Calu3 (cell line): ENCODE results near the gene ARHGAP26. TPM values are rescaled to one million over a fixed set of nuclear protein-coding genes. Genes with fewer than 3 reads are reported as not detected.
A peak's percentile ranks its signal among the peaks of the same experiment; 100 is the strongest.

Experiments
- BruUV-seq: library from RNA; stranded (reverse); fragments of 400-500 nt; replicated peaks from 2 replicates; lab custom pipeline; 2021; lab: Mats Ljungman, UMichigan
- CTCF ChIA-PET: fragments of 300-600 bp; sonication (Branson Sonifier 250); formaldehyde crosslinking; loops from one replicate; lab custom pipeline; 2022; ENCODE audit warnings: antibody characterized with exemption; lab: Charles Lee
- DNase-seq: peaks from one replicate; pipeline ENCODE4 v3.0.0; 2022
- H3K27ac Mint-ChIP-seq: one replicate; pipeline ENCODE4 v1.8.0; 2022; ENCODE audit warnings: mixed read lengths; ENCODE audit not compliant: unreplicated experiment
- H3K27me3 Mint-ChIP-seq: one replicate; pipeline ENCODE4 v1.8.0; 2022; ENCODE audit warnings: mixed read lengths; ENCODE audit not compliant: unreplicated experiment
- H3K36me3 Mint-ChIP-seq: one replicate; pipeline ENCODE4 v1.8.0; 2022; ENCODE audit warnings: mild to moderate bottlenecking, moderate library complexity, mixed read lengths; ENCODE audit not compliant: insufficient read depth, unreplicated experiment
- H3K4me1 Mint-ChIP-seq: one replicate; pipeline ENCODE4 v1.8.0; 2022; ENCODE audit warnings: mild to moderate bottlenecking, low read depth, mixed read lengths; ENCODE audit not compliant: unreplicated experiment
- H3K4me3 Mint-ChIP-seq: one replicate; pipeline ENCODE4 v1.8.0; 2022; ENCODE audit warnings: mild to moderate bottlenecking, low read depth, moderate library complexity, mixed read lengths; ENCODE audit not compliant: unreplicated experiment
- H3K9me3 Mint-ChIP-seq: one replicate; pipeline ENCODE4 v1.8.0; 2022; ENCODE audit warnings: low read depth, mixed read lengths; ENCODE audit not compliant: unreplicated experiment
- intact Hi-C: fragments of 100-400 bp; cut with micrococcal nuclease; formaldehyde crosslinking; loops from one replicate; pipeline ENCODE4 v1.10.0; 2022; ENCODE audit not compliant: unreplicated experiment
- total RNA-seq: library from RNA; stranded (reverse); gene quantifications from 2 replicates; pipeline ENCODE4 v1.2.3, GENCODE V29; 2022
- TF ChIP-seq, protein P1 (sequence below): fragments of 200-600 bp; IDR thresholded peaks from one replicate; pipeline ENCODE4 v1.8.0; 2022; ENCODE audit warnings: antibody characterized with exemption; ENCODE audit not compliant: unreplicated experiment

Gene ARHGAP26
- total RNA-seq, 1 experiment from 2014 or later = 118 TPM

DNA sequence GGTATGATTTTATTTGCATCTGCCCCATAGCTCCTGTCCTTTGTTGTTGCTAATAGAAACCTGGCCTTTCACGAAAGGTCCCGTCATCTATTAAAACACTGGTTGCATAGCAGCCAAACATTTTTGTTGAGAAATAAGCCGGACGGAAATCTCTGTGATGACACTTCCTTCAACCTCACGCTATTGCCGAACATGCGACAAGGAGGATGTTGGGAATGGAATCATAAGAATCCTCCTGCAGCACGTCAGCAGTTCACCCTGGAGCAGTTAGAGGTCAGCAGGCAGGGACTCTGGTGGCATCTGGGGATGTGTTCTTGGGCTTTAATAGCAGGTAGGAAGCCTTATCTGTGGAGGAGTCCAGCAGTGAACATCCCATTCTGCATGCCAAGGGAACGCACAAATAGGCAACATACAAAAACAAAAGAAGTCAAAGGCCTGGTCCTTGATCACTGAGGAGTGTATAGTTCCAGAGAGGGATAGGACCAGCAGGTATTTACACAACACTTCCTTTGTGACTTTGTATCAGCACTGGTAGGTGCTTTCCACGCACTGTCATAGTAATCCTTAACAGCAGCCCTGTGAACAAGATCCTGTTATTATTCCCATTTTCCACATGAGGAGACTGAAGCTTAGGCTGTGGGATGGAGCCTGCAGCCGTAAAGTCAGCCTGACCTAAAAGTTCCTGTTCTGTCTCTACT lies 33.4 kb downstream of the ARHGAP26 start:
- Mint-ChIP-seq H3K9me3 (no peaks in the 10 kb centered on the region), H3K27ac (no peak overlapping the region), H3K27me3 (no peaks in the 10 kb centered on the region), H3K36me3 (peaks cover 5% of the 10 kb centered on the region), H3K4me3 (no peak overlapping the region), H3K4me1 (peaks cover 75% of the 10 kb centered on the region)
- intact Hi-C loops = no loop called here
- no peak for DNase-seq
- CTCF ChIA-PET = no interaction called here
- BruUV-seq = no TSS peak
- TF ChIP-seq, protein P1, sequence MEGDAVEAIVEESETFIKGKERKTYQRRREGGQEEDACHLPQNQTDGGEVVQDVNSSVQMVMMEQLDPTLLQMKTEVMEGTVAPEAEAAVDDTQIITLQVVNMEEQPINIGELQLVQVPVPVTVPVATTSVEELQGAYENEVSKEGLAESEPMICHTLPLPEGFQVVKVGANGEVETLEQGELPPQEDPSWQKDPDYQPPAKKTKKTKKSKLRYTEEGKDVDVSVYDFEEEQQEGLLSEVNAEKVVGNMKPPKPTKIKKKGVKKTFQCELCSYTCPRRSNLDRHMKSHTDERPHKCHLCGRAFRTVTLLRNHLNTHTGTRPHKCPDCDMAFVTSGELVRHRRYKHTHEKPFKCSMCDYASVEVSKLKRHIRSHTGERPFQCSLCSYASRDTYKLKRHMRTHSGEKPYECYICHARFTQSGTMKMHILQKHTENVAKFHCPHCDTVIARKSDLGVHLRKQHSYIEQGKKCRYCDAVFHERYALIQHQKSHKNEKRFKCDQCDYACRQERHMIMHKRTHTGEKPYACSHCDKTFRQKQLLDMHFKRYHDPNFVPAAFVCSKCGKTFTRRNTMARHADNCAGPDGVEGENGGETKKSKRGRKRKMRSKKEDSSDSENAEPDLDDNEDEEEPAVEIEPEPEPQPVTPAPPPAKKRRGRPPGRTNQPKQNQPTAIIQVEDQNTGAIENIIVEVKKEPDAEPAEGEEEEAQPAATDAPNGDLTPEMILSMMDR = no peak

DNA sequence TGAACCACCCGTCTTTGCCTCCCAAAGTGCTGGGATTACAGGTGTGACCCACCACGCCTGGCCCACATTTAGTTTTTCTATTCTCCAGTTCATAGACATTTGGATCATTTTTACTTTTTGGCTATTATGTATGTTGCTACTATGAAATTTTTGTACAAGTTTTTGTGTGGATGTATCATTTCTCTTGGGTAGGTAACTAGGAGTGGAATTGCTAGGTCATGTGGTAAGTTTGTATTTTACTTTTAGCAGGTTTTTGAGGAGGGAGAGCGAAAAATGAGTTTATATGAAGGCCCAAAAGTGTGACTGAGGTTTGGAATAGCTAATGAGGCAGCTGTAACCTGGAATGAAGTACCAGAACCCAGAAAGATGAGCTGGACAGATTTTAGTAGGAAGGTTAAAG lies 35.2 kb downstream of the ARHGAP26 start:
- Mint-ChIP-seq H3K4me3 (no peak overlapping the region), H3K36me3 (peaks cover 5% of the 10 kb centered on the region), H3K4me1 (peaks cover 78% of the 10 kb centered on the region), H3K27ac (no peak overlapping the region), H3K27me3 (no peaks in the 10 kb centered on the region), H3K9me3 (no peaks in the 10 kb centered on the region)
- CTCF ChIA-PET = no interaction called here
- no peak for DNase-seq
- no TSS peak for BruUV-seq
- TF ChIP-seq, protein P1 = no peak
- intact Hi-C loops = no loop called here

DNA sequence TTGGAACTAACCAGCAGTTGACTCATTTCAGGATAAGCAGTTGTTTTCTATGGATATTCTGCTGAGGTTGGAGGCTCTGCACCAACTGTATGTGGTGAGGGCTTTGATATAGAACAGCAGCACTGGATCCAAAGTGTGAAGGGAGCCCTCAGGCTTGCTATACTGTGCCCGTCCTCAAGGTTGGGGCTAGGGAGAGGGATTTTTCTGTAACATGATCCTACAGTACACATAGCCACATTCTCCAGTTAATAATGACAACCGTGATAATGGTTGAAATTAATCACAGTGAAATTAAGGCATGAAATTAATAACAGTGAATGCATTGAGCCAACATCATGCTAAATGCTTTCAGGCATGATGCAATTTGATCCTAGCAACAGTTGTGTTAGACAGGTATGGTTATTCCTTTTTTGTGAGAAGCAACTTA lies 36.7 kb downstream of the ARHGAP26 start:
- H3K27me3 Mint-ChIP-seq = no peaks in the 10 kb centered on the region
- DNase-seq = peak; percentile 27
- no TSS peak for BruUV-seq
- CTCF ChIA-PET = no interaction called here
- H3K9me3 Mint-ChIP-seq = no peaks in the 10 kb centered on the region
- peaks cover 74% of the 10 kb centered on the region for H3K4me1 Mint-ChIP-seq
- TF ChIP-seq, protein P1 = no peak
- H3K27ac Mint-ChIP-seq = peak overlapping the region; percentile 76
- intact Hi-C loops = no loop called here
- no peak overlapping the region for H3K4me3 Mint-ChIP-seq
- peaks cover 1% of the 10 kb centered on the region for H3K36me3 Mint-ChIP-seq

DNA sequence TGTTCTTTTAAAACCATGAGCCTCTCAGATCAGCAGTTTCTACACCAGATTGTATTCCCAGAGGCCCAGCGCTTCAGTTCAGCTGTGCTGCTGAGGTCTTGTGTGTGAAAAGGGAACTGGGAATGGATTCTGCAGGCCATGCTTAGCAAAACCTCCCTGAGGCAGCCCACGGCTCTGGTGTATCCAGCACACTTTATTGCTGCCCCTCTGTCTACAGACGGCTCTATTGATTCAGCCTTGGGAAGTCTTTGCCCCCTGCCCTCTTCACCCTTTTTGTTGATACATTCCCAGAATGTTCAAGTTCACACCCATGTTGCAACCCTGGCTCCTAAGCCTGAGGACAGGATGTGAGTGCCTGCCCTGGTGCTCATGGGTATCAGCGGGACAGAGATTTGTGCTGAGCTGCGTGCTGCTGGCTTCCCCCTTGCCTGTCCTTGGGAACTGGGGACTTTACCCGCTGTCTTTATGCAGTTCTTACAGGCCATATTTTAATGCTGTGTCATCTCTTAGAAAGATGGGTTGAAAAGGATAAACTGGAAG lies 37.3 kb downstream of the ARHGAP26 start:
- BruUV-seq = no TSS peak
- CTCF ChIA-PET = interaction anchor here (0.7 to 2.5 kb wide), 4 partner anchors 9 to 332 kb away, joined by 4 to 14 read pairs (median 6); partner anchors contain the start of gene ARHGAP26
- Mint-ChIP-seq H3K36me3 (no peaks in the 10 kb centered on the region), H3K4me3 (peak overlapping the region; percentile 17), H3K27me3 (no peaks in the 10 kb centered on the region), H3K27ac (peak overlapping the region; percentile 76), H3K9me3 (no peaks in the 10 kb centered on the region), H3K4me1 (peaks cover 71% of the 10 kb centered on the region)
- DNase-seq = peak; percentile 29
- TF ChIP-seq, protein P1 = no peak
- intact Hi-C loops = no loop called here
